Liver (tissue), 3 donors: ENCODE data around the gene MEIS1.

Source experiments
- ATF3 ChIP-seq: IDR thresholded peaks from 2 replicates; pipeline ENCODE4 v1.6.1; 2016; ENCODE audit warnings: antibody characterized with exemption
- CTCF ChIP-seq: fragments of 150-350 bp; IDR thresholded peaks from 2 replicates; pipeline ENCODE4 v1.5.1; 2017; ENCODE audit warnings: improper control_type of control experiment, low read depth, low read length; ENCODE audit not compliant: missing input control
- MAX ChIP-seq: IDR thresholded peaks from 2 replicates; pipeline ENCODE4 v1.6.1; 2016; ENCODE audit warnings: antibody characterized with exemption
- SP1 ChIP-seq: IDR thresholded peaks from 2 replicates; pipeline ENCODE4 v1.6.1; 2018; ENCODE audit warnings: antibody characterized with exemption, mild to moderate bottlenecking
- TAF1 ChIP-seq: conservative IDR thresholded peaks from 2 replicates; pipeline ENCODE4 v1.6.1; 2016; ENCODE audit warnings: antibody characterized with exemption, mild to moderate bottlenecking
- YY1 ChIP-seq: IDR thresholded peaks from 2 replicates; pipeline ENCODE4 v1.6.1; 2016; ENCODE audit warnings: antibody characterized with exemption, mild to moderate bottlenecking
- donor health status: healthy.
- donor health status: healthy.

- no peak for TF ChIP-seq CTCF
- TF ChIP-seq TAF1: no peak
- no peak for TF ChIP-seq ATF3
- TF ChIP-seq MAX: no peak
- no peak for TF ChIP-seq YY1
- no peak for TF ChIP-seq SP1
Observed at GRCh38 chr2:66469214-66469902, 34.4 kb downstream of the MEIS1 start.
